Measurements from ENCODE around the gene AP1G1. TPM values are rescaled to one million over a fixed set of nuclear protein-coding genes. Genes with fewer than 3 reads are reported as not detected.

Gene AP1G1
- total RNA-seq, 1 donor from 2014 or later = 43.8 TPM

- DNase-seq (ENCODE audit: low read depth in 2 of 2) = no peak
Observed at GRCh38 chr16:71758293-71758760, 50.3 kb downstream of the AP1G1 start.

- no peak for DNase-seq (ENCODE audit: low read depth in 2 of 2)
Observed at GRCh38 chr16:71754652-71755051, 54.0 kb downstream of the AP1G1 start.

- no peak for DNase-seq (ENCODE audit: low read depth in 2 of 2)
Observed at GRCh38 chr16:71754108-71754507, 54.5 kb downstream of the AP1G1 start.

- no peak for DNase-seq (ENCODE audit: low read depth in 2 of 2)
Observed at GRCh38 chr16:71748226-71748625, 60.4 kb downstream of the AP1G1 start.

- peak; percentile 50 to 65 for DNase-seq (ENCODE audit: low read depth in 2 of 2)
Observed at GRCh38 chr16:71746442-71747046, 62.1 kb downstream of the AP1G1 start.

GRCh38 chr16:71738855-71739254 is 69.8 kb downstream of the AP1G1 start:
- DNase-seq (ENCODE audit: low read depth in 2 of 2) = no peak

- no peak for DNase-seq (ENCODE audit: low read depth in 2 of 2)
Observed at GRCh38 chr16:71737501-71737900, 71.1 kb downstream of the AP1G1 start.

GRCh38 chr16:71734511-71734910 is 74.1 kb downstream of the AP1G1 start:
- DNase-seq (ENCODE audit: low read depth in 2 of 2) = no peak

GRCh38 chr16:71732587-71732986 is 76.0 kb downstream of the AP1G1 start:
- DNase-seq (ENCODE audit: low read depth in 2 of 2) = no peak

- DNase-seq (ENCODE audit: low read depth in 2 of 2) = no peak
Observed at GRCh38 chr16:71727551-71728324, 80.9 kb downstream of the AP1G1 start.

- no peak for DNase-seq (ENCODE audit: low read depth in 2 of 2)
Observed at GRCh38 chr16:71726476-71727315, 81.9 kb downstream of the AP1G1 start.

- peak in 1 of 2 donors; percentile 13 for DNase-seq (ENCODE audit: low read depth in 2 of 2)
Observed at GRCh38 chr16:71724320-71724751, 84.3 kb downstream of the AP1G1 start, which contains the start of gene PHLPP2. PHLPP2 (minus strand) TSS chr16:71724701; CDS start chr16:71714795, 9,906 bp downstream.

GRCh38 chr16:71723537-71724319 is 84.9 kb downstream of the AP1G1 start:
- peak; percentile 74 to 83 for DNase-seq (ENCODE audit: low read depth in 2 of 2)

GRCh38 chr16:71722801-71723536 is 85.7 kb downstream of the AP1G1 start:
- peak; percentile 68 to 69 for DNase-seq (ENCODE audit: low read depth in 2 of 2)

- DNase-seq (ENCODE audit: low read depth in 2 of 2) = no peak
Observed at GRCh38 chr16:71721066-71721740, 87.4 kb downstream of the AP1G1 start.

- DNase-seq (ENCODE audit: low read depth in 2 of 2) = no peak
Observed at GRCh38 chr16:71712501-71712900, 96.1 kb downstream of the AP1G1 start.

- no peak for DNase-seq (ENCODE audit: low read depth in 2 of 2)
Observed at GRCh38 chr16:71711789-71712188, 96.8 kb downstream of the AP1G1 start.

- DNase-seq (ENCODE audit: low read depth in 2 of 2) = peak; percentile 9 to 40
Observed at GRCh38 chr16:71709229-71709781, 99.3 kb downstream of the AP1G1 start.

- DNase-seq (ENCODE audit: low read depth in 2 of 2) = no peak
Observed at GRCh38 chr16:71708696-71709095, 99.9 kb downstream of the AP1G1 start.

All from lung microvascular endothelial cell (primary cell).